Measurements from ENCODE around the gene PPP1R18. TPM values are rescaled to one million over a fixed set of nuclear protein-coding genes. Genes with fewer than 3 reads are reported as not detected.
"Not testable (repeated sequence)": the region's sequence is repeated elsewhere in the genome, so short reads cannot be mapped to it uniquely, and the experiment has no call there.

PPP1R18 gene
- total RNA-seq, 1 donor = 81.8 TPM

- peaks cover 30% of the 10 kb centered on the region for H3K4me1 ChIP-seq (ENCODE audit: insufficient read depth, low read length)
- no peaks in the 10 kb centered on the region for H3K9me3 ChIP-seq (ENCODE audit: low read depth, low read length)
- no peak overlapping the region for H3K4me3 ChIP-seq (ENCODE audit: low read length)
- H3K27me3 ChIP-seq (ENCODE audit: insufficient read depth, low read length) = no peaks in the 10 kb centered on the region
Measured at GRCh38 chr6:30670760-30671527, 15.5 kb downstream of the PPP1R18 start.

GRCh38 chr6:30666300-30666699, 20.1 kb downstream of the PPP1R18 start:
- not testable (repeated sequence) for H3K9me3 ChIP-seq (ENCODE audit: low read depth, low read length); H3K4me1 ChIP-seq (ENCODE audit: insufficient read depth, low read length); H3K4me3 ChIP-seq (ENCODE audit: low read length); H3K27me3 ChIP-seq (ENCODE audit: insufficient read depth, low read length)

- no peaks in the 10 kb centered on the region for H3K27me3 ChIP-seq (ENCODE audit: insufficient read depth, low read length)
- no peak overlapping the region for H3K4me3 ChIP-seq (ENCODE audit: low read length)
- no peaks in the 10 kb centered on the region for H3K9me3 ChIP-seq (ENCODE audit: low read depth, low read length)
- no peaks in the 10 kb centered on the region for H3K4me1 ChIP-seq (ENCODE audit: insufficient read depth, low read length)
Measured at GRCh38 chr6:30664994-30665767, 21.3 kb downstream of the PPP1R18 start.

DNA sequence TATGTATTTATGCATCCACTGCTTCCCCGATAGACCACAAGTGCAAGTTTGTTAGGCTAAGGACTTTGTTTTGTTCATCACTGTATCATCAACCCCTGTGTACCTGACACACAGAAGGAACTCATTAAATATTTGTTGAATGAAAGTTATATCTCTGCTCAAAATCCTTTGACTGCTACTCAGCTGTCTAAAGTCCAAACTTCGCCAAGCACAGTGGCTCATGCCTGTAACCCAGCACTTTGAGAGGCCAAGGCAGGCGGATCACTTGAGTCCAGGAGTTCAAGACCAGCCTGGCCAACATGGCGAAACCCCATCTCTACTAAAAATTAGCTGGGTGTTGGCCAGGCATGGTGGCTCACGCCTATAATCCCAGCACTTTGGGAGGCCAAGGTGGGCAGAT, 28.5 kb downstream of the PPP1R18 start:
- not testable (repeated sequence) for H3K27me3 ChIP-seq (ENCODE audit: insufficient read depth, low read length)

DNA sequence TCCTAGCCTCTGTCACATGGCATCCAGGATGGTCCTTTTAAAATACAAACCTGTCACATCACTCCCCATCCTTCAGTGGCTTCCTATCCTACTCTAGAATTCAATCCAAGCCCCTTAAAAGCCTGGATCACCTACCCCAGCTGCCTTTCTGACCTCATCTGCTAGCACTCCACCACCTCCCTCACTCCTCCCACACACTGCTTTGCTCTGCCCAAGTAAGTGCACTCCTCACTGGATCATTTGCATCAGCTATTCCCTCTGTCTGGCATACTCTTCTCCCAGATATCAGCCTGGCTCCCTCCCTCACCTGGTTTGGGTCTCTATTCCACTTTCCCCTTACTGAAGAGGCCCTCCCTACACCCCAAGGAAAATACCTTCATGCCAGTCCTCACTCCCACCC, 29.0 kb downstream of the PPP1R18 start:
- H3K27me3 ChIP-seq (ENCODE audit: insufficient read depth, low read length) = no peaks in the 10 kb centered on the region
- H3K4me3 ChIP-seq (ENCODE audit: low read length) = no peak overlapping the region
- H3K4me1 ChIP-seq (ENCODE audit: insufficient read depth, low read length) = peaks cover 7% of the 10 kb centered on the region
- H3K9me3 ChIP-seq (ENCODE audit: low read depth, low read length) = no peaks in the 10 kb centered on the region

More for the DNA sequence above, 28.5 kb downstream of the PPP1R18 start:
- H3K9me3 ChIP-seq (ENCODE audit: low read depth, low read length); H3K4me1 ChIP-seq (ENCODE audit: insufficient read depth, low read length); H3K4me3 ChIP-seq (ENCODE audit: low read length): not testable (repeated sequence)

DNA sequence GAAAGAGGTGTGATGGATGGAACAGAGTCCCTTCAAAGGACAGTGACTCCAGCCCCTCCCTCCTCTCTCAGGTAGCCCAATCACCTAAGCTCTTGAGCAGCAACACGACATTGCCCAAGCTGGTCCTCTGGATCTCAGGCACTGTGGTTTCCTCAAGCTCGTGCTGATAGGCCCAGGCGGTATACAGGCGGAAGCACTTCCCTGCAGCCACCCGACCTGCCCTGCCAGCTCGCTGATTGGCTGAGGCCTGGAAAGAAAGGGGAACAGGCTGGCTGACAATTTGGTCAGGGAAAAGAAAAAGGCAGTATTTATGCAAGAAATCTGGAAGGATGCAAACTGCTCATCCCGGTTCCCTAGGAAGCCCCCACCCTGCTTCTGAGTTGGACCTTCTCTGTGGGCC, 29.9 kb downstream of the PPP1R18 start:
- Histone ChIP-seq H3K27me3 (ENCODE audit: insufficient read depth, low read length) (no peaks in the 10 kb centered on the region), H3K4me3 (ENCODE audit: low read length) (no peak overlapping the region)

DNA sequence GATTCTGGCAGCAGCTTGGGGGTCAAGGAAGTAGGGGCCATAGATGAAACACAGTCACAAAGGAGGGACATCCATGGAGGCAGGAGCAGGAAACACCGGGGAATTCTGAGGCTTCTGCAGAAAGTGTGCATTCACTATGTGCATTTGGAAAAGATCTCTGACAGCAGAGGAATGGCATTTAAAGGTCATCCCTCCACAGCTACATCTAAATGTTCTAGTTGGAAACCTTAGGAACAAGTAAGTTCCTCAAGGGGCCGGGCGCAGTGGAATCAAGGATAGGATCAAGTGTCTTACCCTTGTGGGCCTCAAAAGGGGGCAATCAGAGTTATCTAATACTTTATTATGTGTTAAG, 30.7 kb downstream of the PPP1R18 start:
- Histone ChIP-seq H3K4me1 (ENCODE audit: insufficient read depth, low read length) (peaks cover 7% of the 10 kb centered on the region), H3K4me3 (ENCODE audit: low read length) (no peak overlapping the region), H3K27me3 (ENCODE audit: insufficient read depth, low read length) (no peaks in the 10 kb centered on the region), H3K9me3 (ENCODE audit: low read depth, low read length) (no peaks in the 10 kb centered on the region)

More for the DNA sequence above, 29.9 kb downstream of the PPP1R18 start:
- Histone ChIP-seq H3K9me3 (ENCODE audit: low read depth, low read length) (no peaks in the 10 kb centered on the region), H3K4me1 (ENCODE audit: insufficient read depth, low read length) (peaks cover 7% of the 10 kb centered on the region)

- H3K4me1 ChIP-seq (ENCODE audit: insufficient read depth, low read length) = peaks cover 7% of the 10 kb centered on the region
- no peaks in the 10 kb centered on the region for H3K27me3 ChIP-seq (ENCODE audit: insufficient read depth, low read length)
- no peak overlapping the region for H3K4me3 ChIP-seq (ENCODE audit: low read length)
Measured at GRCh38 chr6:30654798-30655742, 31.4 kb downstream of the PPP1R18 start.

GRCh38 chr6:30651143-30651542, 35.3 kb downstream of the PPP1R18 start:
- no peak overlapping the region for H3K4me3 ChIP-seq (ENCODE audit: low read length)
- no peaks in the 10 kb centered on the region for H3K9me3 ChIP-seq (ENCODE audit: low read depth, low read length)
- H3K4me1 ChIP-seq (ENCODE audit: insufficient read depth, low read length) = peaks cover 14% of the 10 kb centered on the region
- H3K27me3 ChIP-seq (ENCODE audit: insufficient read depth, low read length) = no peaks in the 10 kb centered on the region

More at GRCh38 chr6:30654798-30655742, 31.4 kb downstream of the PPP1R18 start:
- H3K9me3 ChIP-seq (ENCODE audit: low read depth, low read length) = no peaks in the 10 kb centered on the region

- Histone ChIP-seq H3K9me3 (ENCODE audit: low read depth, low read length) (no peaks in the 10 kb centered on the region), H3K4me1 (ENCODE audit: insufficient read depth, low read length) (peaks cover 44% of the 10 kb centered on the region), H3K27me3 (ENCODE audit: insufficient read depth, low read length) (no peaks in the 10 kb centered on the region), H3K4me3 (ENCODE audit: low read length) (peak overlapping the region; percentile 91)
Measured at GRCh38 chr6:30647242-30648116, 39.0 kb downstream of the PPP1R18 start.

DNA sequence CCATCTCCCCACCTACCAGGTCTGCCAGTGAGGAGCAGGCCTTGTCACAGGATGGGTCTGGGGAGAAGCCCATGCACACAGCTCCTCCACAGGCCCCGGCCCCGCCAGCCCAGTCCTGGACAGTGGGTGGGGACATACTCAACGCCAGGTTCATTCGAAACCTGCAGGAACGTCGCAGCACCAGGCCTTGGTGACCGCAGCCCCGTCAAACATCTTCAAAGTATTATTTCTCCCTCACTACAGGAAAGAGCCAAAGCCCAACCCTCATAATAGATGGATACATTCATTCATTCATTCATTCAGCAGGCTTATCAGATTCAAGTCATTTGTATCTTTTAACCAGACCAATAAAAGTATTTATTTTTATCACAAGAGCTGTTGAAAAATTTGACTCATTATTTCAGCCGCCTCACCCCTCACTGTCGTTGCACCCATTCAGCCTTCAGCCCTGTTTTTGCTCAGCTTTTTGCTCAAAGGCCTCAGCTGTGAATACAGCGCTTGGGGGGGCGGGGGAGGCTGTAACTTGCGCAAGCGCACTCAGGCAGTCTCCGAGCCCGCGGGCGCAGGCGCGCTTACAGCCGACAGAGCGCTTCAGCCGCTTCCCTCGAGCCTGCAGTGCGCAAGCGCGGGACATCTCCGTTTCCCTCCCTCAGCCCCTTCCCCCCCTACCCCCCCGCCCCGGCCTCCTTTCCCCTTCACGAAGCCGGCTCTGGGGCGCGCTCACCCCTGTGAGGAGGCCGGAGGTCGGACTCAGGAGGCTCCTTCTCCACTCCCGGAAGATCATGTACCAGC, 39.8 kb downstream of the PPP1R18 start, which contains the start of gene C6orf136:
Gene C6orf136 (plus strand): TSS at position 684 of the 792 bp plus-strand sequence. CDS start 99 bp downstream, at position 783.
- peaks cover 44% of the 10 kb centered on the region for H3K4me1 ChIP-seq (ENCODE audit: insufficient read depth, low read length)
- H3K4me3 ChIP-seq (ENCODE audit: low read length) = peak within 1 kb of the TSS; percentile 91
- H3K9me3 ChIP-seq (ENCODE audit: low read depth, low read length) = no peaks in the 10 kb centered on the region
- no peaks in the 10 kb centered on the region for H3K27me3 ChIP-seq (ENCODE audit: insufficient read depth, low read length)

DNA sequence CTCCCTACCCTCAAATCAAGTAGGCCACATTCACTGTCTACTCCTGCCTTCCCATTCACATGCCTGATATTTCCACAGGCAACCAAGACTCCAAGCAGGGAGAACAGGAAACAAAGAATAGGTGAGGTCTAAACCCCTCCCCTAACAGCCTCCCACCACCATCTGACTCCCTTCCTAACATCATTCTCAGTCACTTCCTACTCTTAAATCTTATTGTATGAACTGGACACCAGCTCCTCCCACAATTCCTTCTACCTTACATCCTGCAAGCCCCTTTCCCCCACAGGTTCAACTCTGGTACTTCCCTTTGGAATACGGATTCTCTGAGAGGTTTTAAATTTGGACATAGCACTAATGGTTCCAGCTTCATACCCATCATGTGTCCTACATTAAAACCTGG, 40.5 kb downstream of the PPP1R18 start:
- Histone ChIP-seq H3K9me3 (ENCODE audit: low read depth, low read length) (no peaks in the 10 kb centered on the region), H3K4me3 (ENCODE audit: low read length) (no peak overlapping the region), H3K27me3 (ENCODE audit: insufficient read depth, low read length) (no peaks in the 10 kb centered on the region), H3K4me1 (ENCODE audit: insufficient read depth, low read length) (peaks cover 44% of the 10 kb centered on the region)

- Histone ChIP-seq H3K4me1 (ENCODE audit: insufficient read depth, low read length) (peaks cover 44% of the 10 kb centered on the region), H3K9me3 (ENCODE audit: low read depth, low read length) (no peaks in the 10 kb centered on the region), H3K4me3 (ENCODE audit: low read length) (no peak overlapping the region), H3K27me3 (ENCODE audit: insufficient read depth, low read length) (no peaks in the 10 kb centered on the region)
Measured at GRCh38 chr6:30644769-30645168, 41.7 kb downstream of the PPP1R18 start.

All from mononuclear cell (primary cell).